ENCODE measurements around the gene MBOAT1.

Gene MBOAT1

DNA sequence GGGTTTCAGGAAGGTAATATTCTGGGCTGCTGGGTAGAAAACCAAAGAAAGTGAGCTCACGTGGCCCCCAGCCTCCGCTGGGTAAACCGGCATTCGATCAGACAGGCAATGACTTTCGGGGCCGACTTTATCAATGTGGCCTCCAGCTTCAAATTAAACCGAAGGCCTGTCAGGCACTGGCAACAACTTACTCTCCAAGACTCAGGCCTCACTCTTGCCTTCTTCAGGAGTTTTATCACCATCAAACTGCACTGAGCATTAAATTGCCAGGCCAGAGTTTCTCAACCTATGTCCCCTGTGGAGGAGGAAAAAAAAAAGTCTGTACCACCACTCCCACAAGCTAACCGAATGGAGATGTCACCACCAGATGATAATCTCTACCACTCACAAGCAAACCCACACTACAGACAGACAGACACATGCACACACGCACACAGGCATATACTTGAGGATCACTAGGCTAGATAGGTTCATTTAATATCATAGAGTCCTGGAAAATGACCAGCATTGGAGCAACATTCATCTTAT, 1.1 kb upstream of the MBOAT1 start:
- TF ChIP-seq, protein P1, sequence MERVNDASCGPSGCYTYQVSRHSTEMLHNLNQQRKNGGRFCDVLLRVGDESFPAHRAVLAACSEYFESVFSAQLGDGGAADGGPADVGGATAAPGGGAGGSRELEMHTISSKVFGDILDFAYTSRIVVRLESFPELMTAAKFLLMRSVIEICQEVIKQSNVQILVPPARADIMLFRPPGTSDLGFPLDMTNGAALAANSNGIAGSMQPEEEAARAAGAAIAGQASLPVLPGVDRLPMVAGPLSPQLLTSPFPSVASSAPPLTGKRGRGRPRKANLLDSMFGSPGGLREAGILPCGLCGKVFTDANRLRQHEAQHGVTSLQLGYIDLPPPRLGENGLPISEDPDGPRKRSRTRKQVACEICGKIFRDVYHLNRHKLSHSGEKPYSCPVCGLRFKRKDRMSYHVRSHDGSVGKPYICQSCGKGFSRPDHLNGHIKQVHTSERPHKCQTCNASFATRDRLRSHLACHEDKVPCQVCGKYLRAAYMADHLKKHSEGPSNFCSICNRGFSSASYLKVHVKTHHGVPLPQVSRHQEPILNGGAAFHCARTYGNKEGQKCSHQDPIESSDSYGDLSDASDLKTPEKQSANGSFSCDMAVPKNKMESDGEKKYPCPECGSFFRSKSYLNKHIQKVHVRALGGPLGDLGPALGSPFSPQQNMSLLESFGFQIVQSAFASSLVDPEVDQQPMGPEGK (CRISPR knock-in tag; IDR thresholded peaks at IDR 0.05; ENCODE audit: borderline replicate concordance): no peak
- TF ChIP-seq TSHZ2 (CRISPR knock-in tag; IDR thresholded peaks at IDR 0.05): no peak
- no peak for TF ChIP-seq ISL1 (CRISPR knock-in tag; IDR thresholded peaks at IDR 0.05)
- TF ChIP-seq ZFP3 (CRISPR knock-in tag; IDR thresholded peaks at IDR 0.05): no peak
- TF ChIP-seq, protein P2, sequence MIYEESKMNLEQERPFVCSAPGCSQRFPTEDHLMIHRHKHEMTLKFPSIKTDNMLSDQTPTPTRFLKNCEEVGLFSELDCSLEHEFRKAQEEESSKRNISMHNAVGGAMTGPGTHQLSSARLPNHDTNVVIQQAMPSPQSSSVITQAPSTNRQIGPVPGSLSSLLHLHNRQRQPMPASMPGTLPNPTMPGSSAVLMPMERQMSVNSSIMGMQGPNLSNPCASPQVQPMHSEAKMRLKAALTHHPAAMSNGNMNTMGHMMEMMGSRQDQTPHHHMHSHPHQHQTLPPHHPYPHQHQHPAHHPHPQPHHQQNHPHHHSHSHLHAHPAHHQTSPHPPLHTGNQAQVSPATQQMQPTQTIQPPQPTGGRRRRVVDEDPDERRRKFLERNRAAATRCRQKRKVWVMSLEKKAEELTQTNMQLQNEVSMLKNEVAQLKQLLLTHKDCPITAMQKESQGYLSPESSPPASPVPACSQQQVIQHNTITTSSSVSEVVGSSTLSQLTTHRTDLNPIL (CRISPR knock-in tag; IDR thresholded peaks at IDR 0.05; ENCODE audit: low read depth): no peak
- TF ChIP-seq RARB (CRISPR knock-in tag; IDR thresholded peaks at IDR 0.05): no peak
- no peak for TF ChIP-seq POU6F1 (CRISPR knock-in tag; IDR thresholded peaks at IDR 0.05; ENCODE audit: borderline replicate concordance, low read depth)
- no peak for TF ChIP-seq ARNTL (CRISPR knock-in tag; IDR thresholded peaks at IDR 0.05; ENCODE audit: borderline replicate concordance, low read depth)
- TF ChIP-seq TOX (CRISPR knock-in tag; IDR thresholded peaks at IDR 0.05; ENCODE audit: borderline replicate concordance): no peak
- no peak for TF ChIP-seq BACH2 (CRISPR knock-in tag; IDR thresholded peaks at IDR 0.05; ENCODE audit: borderline replicate concordance)
- no peak for TF ChIP-seq ZNF8 (CRISPR knock-in tag; IDR thresholded peaks at IDR 0.05)
- TF ChIP-seq PPARA (CRISPR knock-in tag; IDR thresholded peaks at IDR 0.05; ENCODE audit: borderline replicate concordance): no peak
- TF ChIP-seq TCF4 (CRISPR knock-in tag; IDR thresholded peaks at IDR 0.05; ENCODE audit: borderline replicate concordance): no peak
- no peak for TF ChIP-seq ZC3H10 (CRISPR knock-in tag; IDR thresholded peaks at IDR 0.05)
- TF ChIP-seq CSDC2 (CRISPR knock-in tag; IDR thresholded peaks at IDR 0.05): no peak
- TF ChIP-seq ZNF565 (CRISPR knock-in tag; conservative IDR thresholded peaks at IDR 0.05; ENCODE audit: low read depth): no peak
- TF ChIP-seq ZNF70 (CRISPR knock-in tag; IDR thresholded peaks at IDR 0.05): no peak
- no peak for TF ChIP-seq ZFP30 (CRISPR knock-in tag; IDR thresholded peaks at IDR 0.05)
- no peak for TF ChIP-seq ESRRG (CRISPR knock-in tag; IDR thresholded peaks at IDR 0.05)
- ATAC-seq: no peak

DNA sequence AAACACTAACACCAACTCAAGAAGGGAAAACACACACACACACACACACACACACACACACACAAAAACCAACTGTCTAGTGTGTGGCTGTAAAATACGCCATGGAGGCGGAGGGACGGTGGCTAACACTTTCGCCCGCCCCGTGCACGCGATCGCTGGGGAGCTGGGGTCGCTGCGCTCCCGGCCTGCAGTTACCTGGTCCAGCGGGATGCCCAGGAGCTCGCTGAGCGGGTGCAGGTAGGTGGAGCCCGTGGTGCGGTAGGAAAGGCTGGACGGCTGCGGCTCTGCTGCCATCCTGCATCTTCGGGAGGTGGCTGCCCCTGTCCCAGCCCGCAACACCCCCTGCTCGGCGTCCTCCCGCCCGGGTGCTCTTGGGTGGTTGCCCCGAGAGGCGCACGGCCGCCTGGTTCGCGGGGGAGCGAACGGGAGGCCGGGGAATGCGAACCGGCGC, 303 bp downstream of the MBOAT1 start:
- peak; percentile 95 for TF ChIP-seq ZFP3 (CRISPR knock-in tag; IDR thresholded peaks at IDR 0.05)
- no peak for TF ChIP-seq CSRNP3 (CRISPR knock-in tag; IDR thresholded peaks at IDR 0.05)
- ATAC-seq: peak; percentile 55

- ATAC-seq: peak; percentile 1; the same call in 1 of the 3 replicates
- TF ChIP-seq ZC3H10 (CRISPR knock-in tag; IDR thresholded peaks at IDR 0.05) (no peak), ISL1 (CRISPR knock-in tag; IDR thresholded peaks at IDR 0.05) (no peak), ZFP3 (CRISPR knock-in tag; IDR thresholded peaks at IDR 0.05) (no peak), TCF4 (CRISPR knock-in tag; IDR thresholded peaks at IDR 0.05; ENCODE audit: borderline replicate concordance) (no peak), ZNF565 (CRISPR knock-in tag; conservative IDR thresholded peaks at IDR 0.05; ENCODE audit: low read depth) (no peak), CSDC2 (CRISPR knock-in tag; IDR thresholded peaks at IDR 0.05) (no peak), BACH2 (CRISPR knock-in tag; IDR thresholded peaks at IDR 0.05; ENCODE audit: borderline replicate concordance) (no peak), ZFP30 (CRISPR knock-in tag; IDR thresholded peaks at IDR 0.05) (no peak), TSHZ2 (CRISPR knock-in tag; IDR thresholded peaks at IDR 0.05) (no peak), RARB (CRISPR knock-in tag; IDR thresholded peaks at IDR 0.05) (no peak)
- TF ChIP-seq, protein P1 (CRISPR knock-in tag; IDR thresholded peaks at IDR 0.05; ENCODE audit: borderline replicate concordance): no peak
These were observed 980 bp downstream of the MBOAT1 start for GRCh38 chr6:20211037-20211940.

Data from SK-N-SH treated with all-trans-retinoic acid at 6 μM for 48 hours (cell line).